ENCODE measurements around the gene RALGPS2.

RALGPS2 gene

DNA sequence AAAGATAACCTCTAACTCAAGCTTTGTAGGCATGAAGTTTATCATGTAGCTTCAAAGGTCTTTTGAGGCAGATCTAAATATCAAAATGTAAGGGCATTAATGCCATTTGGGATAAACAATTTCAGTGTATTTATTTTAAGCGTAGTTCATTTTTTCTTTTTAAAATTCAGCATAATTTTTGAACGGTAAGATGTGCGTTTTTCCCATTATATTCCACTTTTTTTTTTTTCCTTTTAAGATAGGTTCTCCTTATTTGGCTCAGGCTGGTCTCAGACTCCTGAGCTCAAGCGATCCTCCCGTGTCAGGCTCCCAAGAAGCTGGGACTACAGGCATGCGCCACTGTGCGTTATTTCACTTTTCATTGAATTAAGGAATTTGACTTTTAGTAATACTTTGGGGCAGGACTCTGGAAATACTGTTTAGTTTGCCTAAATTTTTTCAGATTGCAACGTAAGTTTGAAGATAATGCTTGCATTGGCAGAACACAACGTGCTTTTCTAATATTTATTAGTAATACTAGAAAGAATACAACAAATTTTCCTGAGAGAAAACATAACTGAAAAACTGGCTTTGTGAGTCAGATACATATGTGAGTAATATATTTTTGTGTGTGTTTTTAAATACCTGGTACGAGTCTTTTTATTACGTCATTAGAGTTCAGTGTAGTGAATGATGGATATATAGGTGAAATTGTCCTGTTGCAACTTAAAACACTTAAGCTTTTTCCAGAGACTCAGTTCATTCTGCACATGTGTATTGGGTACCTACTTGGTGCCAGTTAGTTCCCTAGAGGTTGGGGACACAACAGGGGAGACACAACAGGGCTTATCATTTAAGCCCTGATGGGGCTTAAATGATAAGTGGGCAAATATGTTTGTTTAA is 2.2 kb downstream of the RALGPS2 start:
- DNase-seq (ENCODE audit: low read depth): no peak
- no peak overlapping the region for H3K4me3 ChIP-seq (ENCODE audit: low read depth, low read length)
- TF ChIP-seq, protein P1, sequence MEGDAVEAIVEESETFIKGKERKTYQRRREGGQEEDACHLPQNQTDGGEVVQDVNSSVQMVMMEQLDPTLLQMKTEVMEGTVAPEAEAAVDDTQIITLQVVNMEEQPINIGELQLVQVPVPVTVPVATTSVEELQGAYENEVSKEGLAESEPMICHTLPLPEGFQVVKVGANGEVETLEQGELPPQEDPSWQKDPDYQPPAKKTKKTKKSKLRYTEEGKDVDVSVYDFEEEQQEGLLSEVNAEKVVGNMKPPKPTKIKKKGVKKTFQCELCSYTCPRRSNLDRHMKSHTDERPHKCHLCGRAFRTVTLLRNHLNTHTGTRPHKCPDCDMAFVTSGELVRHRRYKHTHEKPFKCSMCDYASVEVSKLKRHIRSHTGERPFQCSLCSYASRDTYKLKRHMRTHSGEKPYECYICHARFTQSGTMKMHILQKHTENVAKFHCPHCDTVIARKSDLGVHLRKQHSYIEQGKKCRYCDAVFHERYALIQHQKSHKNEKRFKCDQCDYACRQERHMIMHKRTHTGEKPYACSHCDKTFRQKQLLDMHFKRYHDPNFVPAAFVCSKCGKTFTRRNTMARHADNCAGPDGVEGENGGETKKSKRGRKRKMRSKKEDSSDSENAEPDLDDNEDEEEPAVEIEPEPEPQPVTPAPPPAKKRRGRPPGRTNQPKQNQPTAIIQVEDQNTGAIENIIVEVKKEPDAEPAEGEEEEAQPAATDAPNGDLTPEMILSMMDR (IDR thresholded peaks at IDR 0.05; ENCODE audit: insufficient read depth, low read depth, low read length, missing control alignments): no peak

DNA sequence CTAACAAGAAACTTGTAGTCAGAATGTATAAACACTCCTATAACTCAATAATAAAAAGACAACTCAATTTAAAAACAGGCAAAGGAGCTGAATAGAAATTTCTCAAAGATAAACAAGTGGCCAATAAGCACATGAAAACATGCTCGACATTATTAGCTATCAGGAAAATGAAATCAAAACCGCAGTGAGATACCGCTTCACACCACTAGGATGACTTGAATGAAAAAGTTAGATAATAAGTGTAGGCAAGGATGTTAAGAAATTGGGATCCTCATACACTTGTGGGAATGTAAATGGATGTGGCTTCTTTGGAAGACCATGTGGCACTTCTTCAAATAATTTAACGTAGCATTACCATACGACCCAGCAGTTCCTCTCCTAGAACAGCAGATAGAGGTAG is 8.9 kb downstream of the RALGPS2 start:
- TF ChIP-seq, protein P1 (IDR thresholded peaks at IDR 0.05; ENCODE audit: insufficient read depth, low read depth, low read length, missing control alignments): peak; percentile 7
- DNase-seq (ENCODE audit: low read depth): no peak
- no peak overlapping the region for H3K4me3 ChIP-seq (ENCODE audit: low read depth, low read length)

DNA sequence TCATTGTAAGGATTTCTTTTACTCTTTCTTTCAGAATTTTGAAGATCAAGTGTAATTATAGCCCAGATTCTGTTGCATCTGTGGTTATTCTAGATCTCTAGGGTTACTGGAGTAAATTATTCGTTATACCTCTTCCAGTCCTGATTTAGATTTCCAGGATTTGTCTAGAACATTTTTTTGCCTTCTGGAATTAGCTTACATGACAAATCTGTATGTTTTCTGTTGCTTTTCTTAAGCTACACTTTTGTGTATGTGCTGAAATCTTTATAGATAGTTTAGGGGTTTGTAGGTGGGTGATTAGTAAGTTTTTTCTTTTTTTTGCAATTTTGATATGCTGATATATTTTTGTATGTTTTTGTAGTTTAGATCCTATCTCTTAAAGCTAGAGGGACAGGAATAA is 13.7 kb downstream of the RALGPS2 start:
- no peak for DNase-seq (ENCODE audit: low read depth)
- TF ChIP-seq, protein P1 (IDR thresholded peaks at IDR 0.05; ENCODE audit: insufficient read depth, low read depth, low read length, missing control alignments): no peak
- no peak overlapping the region for H3K4me3 ChIP-seq (ENCODE audit: low read depth, low read length)

GRCh38 chr1:178739285-178740045 is 14.4 kb downstream of the RALGPS2 start:
- TF ChIP-seq, protein P1 (IDR thresholded peaks at IDR 0.05; ENCODE audit: insufficient read depth, low read depth, low read length, missing control alignments): no peak
- no peak for DNase-seq (ENCODE audit: low read depth)
- H3K4me3 ChIP-seq (ENCODE audit: low read depth, low read length): no peak overlapping the region

- H3K4me3 ChIP-seq (ENCODE audit: low read depth, low read length): no peak overlapping the region
- no peak for DNase-seq (ENCODE audit: low read depth)
- TF ChIP-seq, protein P1 (IDR thresholded peaks at IDR 0.05; ENCODE audit: insufficient read depth, low read depth, low read length, missing control alignments): no peak
These were observed 15.4 kb downstream of the RALGPS2 start for GRCh38 chr1:178740491-178740890.

- H3K4me3 ChIP-seq (ENCODE audit: low read depth, low read length): no peak overlapping the region
- TF ChIP-seq, protein P1 (IDR thresholded peaks at IDR 0.05; ENCODE audit: insufficient read depth, low read depth, low read length, missing control alignments): no peak
- DNase-seq (ENCODE audit: low read depth): no peak
These were observed 15.9 kb downstream of the RALGPS2 start for GRCh38 chr1:178740924-178741323.
